ENCODE measurements around the gene AFG3L2.

Gene AFG3L2

DNA sequence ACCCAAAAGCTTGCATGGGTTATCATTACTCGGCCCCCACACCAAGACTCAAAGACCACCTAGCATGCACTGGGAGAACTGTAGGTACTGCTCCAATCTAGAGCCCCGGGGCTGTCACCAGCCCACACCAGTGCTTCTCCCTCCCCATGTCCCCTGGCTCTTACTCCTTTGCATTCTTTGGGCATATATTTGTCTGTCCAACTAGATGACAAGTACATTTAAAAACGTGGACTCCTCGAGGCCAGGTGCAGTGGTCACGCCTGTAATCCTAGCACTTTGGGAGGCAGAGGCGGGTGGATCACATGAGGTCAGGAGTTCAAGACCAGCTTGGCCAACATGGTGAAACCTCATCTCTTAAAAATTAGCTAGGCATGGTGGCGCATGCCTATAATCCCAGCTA is 7.8 kb downstream of the AFG3L2 start:
- peaks cover 34 to 53% (median 42%) of the 10 kb centered on the region in 3 donors for H3K36me3 ChIP-seq

GRCh38 chr18:12366784-12367183 is 10.2 kb downstream of the AFG3L2 start:
- H3K4me3 ChIP-seq, result no peak overlapping the region
- DNase-seq, result no peak
- peaks cover 38 to 75% (median 62%) of the 10 kb centered on the region in 3 donors for H3K36me3 ChIP-seq
- H3K4me1 ChIP-seq, result no peaks in the 10 kb centered on the region
- H3K27ac ChIP-seq, result no peak overlapping the region
- TF ChIP-seq, protein P1, sequence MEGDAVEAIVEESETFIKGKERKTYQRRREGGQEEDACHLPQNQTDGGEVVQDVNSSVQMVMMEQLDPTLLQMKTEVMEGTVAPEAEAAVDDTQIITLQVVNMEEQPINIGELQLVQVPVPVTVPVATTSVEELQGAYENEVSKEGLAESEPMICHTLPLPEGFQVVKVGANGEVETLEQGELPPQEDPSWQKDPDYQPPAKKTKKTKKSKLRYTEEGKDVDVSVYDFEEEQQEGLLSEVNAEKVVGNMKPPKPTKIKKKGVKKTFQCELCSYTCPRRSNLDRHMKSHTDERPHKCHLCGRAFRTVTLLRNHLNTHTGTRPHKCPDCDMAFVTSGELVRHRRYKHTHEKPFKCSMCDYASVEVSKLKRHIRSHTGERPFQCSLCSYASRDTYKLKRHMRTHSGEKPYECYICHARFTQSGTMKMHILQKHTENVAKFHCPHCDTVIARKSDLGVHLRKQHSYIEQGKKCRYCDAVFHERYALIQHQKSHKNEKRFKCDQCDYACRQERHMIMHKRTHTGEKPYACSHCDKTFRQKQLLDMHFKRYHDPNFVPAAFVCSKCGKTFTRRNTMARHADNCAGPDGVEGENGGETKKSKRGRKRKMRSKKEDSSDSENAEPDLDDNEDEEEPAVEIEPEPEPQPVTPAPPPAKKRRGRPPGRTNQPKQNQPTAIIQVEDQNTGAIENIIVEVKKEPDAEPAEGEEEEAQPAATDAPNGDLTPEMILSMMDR (IDR thresholded peaks at IDR 0.05), result no peak
- intact Hi-C loops (cut with DNase I; ENCODE audit: low total_unique reads), result no loop called here
- H3K27me3 ChIP-seq, result no peaks in the 10 kb centered on the region
- no peaks in the 10 kb centered on the region for H3K9me3 ChIP-seq

More for the DNA sequence above, 7.8 kb downstream of the AFG3L2 start:
- intact Hi-C loops (cut with DNase I; ENCODE audit: low total_unique reads), result no loop called here
- no peaks in the 10 kb centered on the region for H3K27me3 ChIP-seq
- no peak overlapping the region for H3K27ac ChIP-seq
- no peak for DNase-seq
- no peaks in the 10 kb centered on the region for H3K9me3 ChIP-seq
- no peak overlapping the region for H3K4me3 ChIP-seq
- H3K4me1 ChIP-seq, result peaks cover 0 to 17% (median 9%) of the 10 kb centered on the region in 4 donors
- TF ChIP-seq, protein P1 (IDR thresholded peaks at IDR 0.05), result no peak

GRCh38 chr18:12366379-12366778 is 10.6 kb downstream of the AFG3L2 start:
- Histone ChIP-seq H3K27ac (no peak overlapping the region), H3K4me1 (no peaks in the 10 kb centered on the region), H3K27me3 (no peaks in the 10 kb centered on the region), H3K4me3 (no peak overlapping the region), H3K36me3 (peaks cover 42 to 79% (median 65%) of the 10 kb centered on the region in 3 donors), H3K9me3 (no peaks in the 10 kb centered on the region)
- TF ChIP-seq, protein P1 (IDR thresholded peaks at IDR 0.05), result no peak
- DNase-seq, result no peak
- intact Hi-C loops (cut with DNase I; ENCODE audit: low total_unique reads), result no loop called here

DNA sequence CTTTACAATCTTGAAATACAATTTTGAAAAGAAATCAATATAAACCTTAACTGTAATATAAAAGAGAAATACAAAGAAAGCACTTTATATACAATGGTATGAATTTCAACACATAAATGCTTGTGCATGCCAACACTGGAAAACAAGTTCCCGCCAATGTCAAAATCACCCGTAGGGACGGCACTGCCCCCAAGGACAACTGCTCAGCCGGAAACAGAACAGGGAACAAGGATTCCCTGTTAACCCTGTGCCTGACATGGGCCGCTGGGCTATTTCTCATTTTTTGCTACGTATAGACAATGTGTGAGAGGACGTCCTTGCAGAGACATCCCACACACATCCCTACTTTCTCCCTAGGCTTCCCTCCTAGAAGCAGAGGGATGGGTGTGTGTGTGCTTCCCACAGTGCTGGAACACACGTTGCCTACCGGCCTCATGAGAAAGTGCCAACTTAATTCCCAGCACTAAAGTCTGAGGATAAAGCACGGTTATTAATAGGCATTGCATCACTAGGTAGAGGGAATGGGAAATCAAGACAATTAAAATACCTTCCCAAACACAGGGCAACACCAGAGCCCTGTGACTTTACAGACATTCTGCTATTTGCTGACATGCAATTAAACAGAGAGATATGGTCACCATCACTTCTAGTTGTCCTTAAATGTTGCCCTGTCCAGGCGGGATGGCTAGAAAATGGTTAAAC is 14.4 kb downstream of the AFG3L2 start:
- H3K27ac ChIP-seq, result no peak overlapping the region
- no peaks in the 10 kb centered on the region for H3K4me1 ChIP-seq
- intact Hi-C loops (cut with DNase I; ENCODE audit: low total_unique reads), result no loop called here
- peaks cover 71 to 95% (median 88%) of the 10 kb centered on the region in 3 donors for H3K36me3 ChIP-seq
- no peak overlapping the region for H3K4me3 ChIP-seq
- H3K9me3 ChIP-seq, result no peaks in the 10 kb centered on the region
- DNase-seq, result no peak
- TF ChIP-seq, protein P1 (IDR thresholded peaks at IDR 0.05), result no peak
- H3K27me3 ChIP-seq, result no peaks in the 10 kb centered on the region

DNA sequence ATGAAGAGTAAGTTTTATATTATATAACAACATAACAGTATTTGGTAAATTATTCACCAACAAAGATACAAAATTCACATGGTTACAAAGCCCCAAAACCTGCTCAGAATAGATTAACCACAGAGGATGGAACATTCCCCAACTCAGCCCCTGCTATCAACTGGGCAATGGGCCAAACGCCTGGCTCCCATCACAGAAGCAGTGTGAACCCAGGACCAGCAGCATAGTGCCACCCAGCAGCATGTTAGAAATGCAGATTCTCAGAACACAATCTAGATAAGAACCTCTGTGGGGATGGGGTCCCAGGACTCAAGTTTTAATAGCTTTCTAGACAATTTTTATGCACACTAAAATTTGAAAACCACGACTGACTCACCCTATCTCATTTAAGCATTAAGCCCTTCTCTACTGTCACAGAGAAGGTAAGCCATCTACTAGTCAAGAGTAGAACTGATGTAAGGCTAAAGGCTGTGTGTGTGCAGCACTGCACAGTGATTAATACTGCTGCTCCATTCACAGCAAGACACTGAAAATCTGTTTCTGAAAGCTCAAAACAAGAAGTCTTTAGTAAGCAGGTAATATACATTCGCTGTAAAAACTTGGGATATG is 15.2 kb downstream of the AFG3L2 start:
- no peak for DNase-seq
- no peak overlapping the region for H3K4me3 ChIP-seq
- intact Hi-C loops (cut with DNase I; ENCODE audit: low total_unique reads), result no loop called here
- H3K9me3 ChIP-seq, result no peaks in the 10 kb centered on the region
- H3K36me3 ChIP-seq, result peaks cover 71 to 93% (median 87%) of the 10 kb centered on the region in 3 donors
- H3K27ac ChIP-seq, result no peak overlapping the region
- H3K4me1 ChIP-seq, result no peaks in the 10 kb centered on the region
- TF ChIP-seq, protein P1 (IDR thresholded peaks at IDR 0.05), result no peak
- H3K27me3 ChIP-seq, result no peaks in the 10 kb centered on the region
